K562 (cell line): ENCODE measurements around the gene SHLD2. TPM values are rescaled to one million over a fixed set of nuclear protein-coding genes. Genes with fewer than 3 reads are reported as not detected.
"Not testable (repeated sequence)": the region's sequence is repeated elsewhere in the genome, so short reads cannot be mapped to it uniquely, and the experiment has no call there.

Source experiments
- ATAC-seq: fragments of 200-7000 bp; cut with Tn5 transposase; 3 replicates; pipeline ENCODE4 v1.9.1; 2020; ENCODE audit warnings: moderate library complexity
- BruUV-seq: library from RNA; stranded (reverse); fragments of 400-500 nt; replicated peaks from 2 replicates; lab custom pipeline; 2021; lab: Mats Ljungman, UMichigan
- CTCF ChIA-PET: fragments of 300-600 bp; formaldehyde crosslinking; extraction: SDS; loops from one replicate; lab custom pipeline; 2021; ENCODE audit warnings: low intra/inter-chr PET ratio; lab: Yijun Ruan, JAX
- POLR2A ChIA-PET: fragments of 300-600, 350-650 bp; sonication (Branson Sonifier 250); formaldehyde crosslinking; extraction: SDS; loops from one replicate; lab custom pipeline; 2021; ENCODE audit warnings: antibody characterized with exemption, inconsistent platforms; lab: Yijun Ruan, JAX
- DNase-seq, 4 experiments: peaks; one replicate each; pipeline versions ENCODE4 v3.0.0 to v3.0.0-alpha.2; 2011 to 2018; ENCODE audit warnings: low spot score in 3 of 4, mixed read lengths in 3 of 4; ENCODE audit errors: extremely low read depth in 1 of 4
- FAIRE-seq: peaks from 2 replicates; lab custom pipeline; 2011; peaks lifted over from hg19 to GRCh38; lab: Jason Lieb, UNC
- H2AFZ ChIP-seq: 2 replicates; pipeline ENCODE4 v1.6.0; 2011; ENCODE audit warnings: low read depth, low read length, control low read depth, inconsistent platforms
- H3K27ac ChIP-seq: fragments of 200-600 bp; 3 replicates; pipeline ENCODE4 v1.8.0; 2011; ENCODE audit warnings: low read depth, mild to moderate bottlenecking, control low read depth, inconsistent platforms, low read length, moderate library complexity, mixed read lengths; ENCODE audit errors: extremely low read depth
- H3K27me3 ChIP-seq, 2 experiments: fragments of 300-600 bp in 1 of 2; 2 replicates in 1 of 2; 3 replicates in 1 of 2; pipeline versions ENCODE4 v1.6.0 to v1.8.0; 2011; ENCODE audit warnings: inconsistent platforms in 2 of 2, low read length in 2 of 2, mild to moderate bottlenecking in 1 of 2, mixed read lengths in 1 of 2, moderate library complexity in 1 of 2; ENCODE audit not compliant: control insufficient read depth in 2 of 2, insufficient read depth in 2 of 2
- H3K36me3 ChIP-seq: fragments of 300-600 bp; 3 replicates; pipeline ENCODE4 v1.8.0; 2011; ENCODE audit warnings: mild to moderate bottlenecking, low read length, inconsistent platforms; ENCODE audit not compliant: control insufficient read depth, insufficient read depth
- H3K4me1 ChIP-seq, 2 experiments: fragments of 200-600 bp in 1 of 2; replicated peaks in 1 of 2; 2 replicates in 1 of 2; 3 replicates in 1 of 2; pipeline versions ENCODE4 v1.5.1 to v1.8.0; 2011; ENCODE audit warnings: inconsistent platforms in 2 of 2, low read length in 2 of 2, mild to moderate bottlenecking in 1 of 2, mixed read lengths in 1 of 2, moderate library complexity in 1 of 2; ENCODE audit not compliant: control insufficient read depth in 2 of 2, insufficient read depth in 2 of 2
- H3K4me2 ChIP-seq: 2 replicates; pipeline ENCODE4 v1.6.1; 2011; ENCODE audit warnings: low read length, control low read depth, inconsistent platforms, mixed read lengths; ENCODE audit not compliant: insufficient read depth
- H3K4me3 ChIP-seq: fragments of 200-600 bp; sonication (generic), shearing (Covaris generic); 2 replicates; pipeline ENCODE4 v1.5.1; 2016; ENCODE audit warnings: control low read depth, inconsistent platforms
- H3K79me2 ChIP-seq: fragments of 200-600 bp; 3 replicates; pipeline ENCODE4 v1.8.0; 2011; ENCODE audit warnings: low read length, inconsistent platforms; ENCODE audit not compliant: control insufficient read depth, insufficient read depth
- H3K9ac ChIP-seq, 2 experiments: 2 replicates each; pipeline versions ENCODE4 v1.6.0 to v1.6.1; 2011; ENCODE audit warnings: low read depth in 2 of 2, low read length in 2 of 2, control low read depth in 1 of 2, inconsistent platforms in 1 of 2, mild to moderate bottlenecking in 1 of 2, mixed read lengths in 1 of 2; ENCODE audit not compliant: insufficient read depth in 1 of 2
- H3K9me1 ChIP-seq: one replicate; pipeline ENCODE4 v1.6.0; 2011; ENCODE audit warnings: inconsistent platforms, mild to moderate bottlenecking, low read length, moderate library complexity; ENCODE audit not compliant: control insufficient read depth, insufficient read depth
- H3K9me3 ChIP-seq: replicated peaks from 2 replicates; pipeline ENCODE4 v1.5.1; 2011; ENCODE audit warnings: low read depth, low read length, inconsistent platforms; ENCODE audit not compliant: control insufficient read depth, insufficient read depth
- H4K20me1 ChIP-seq: replicated peaks from 2 replicates; pipeline ENCODE4 v1.6.1; 2011; ENCODE audit warnings: low read length, inconsistent platforms, mixed read lengths; ENCODE audit not compliant: control insufficient read depth, insufficient read depth
- WGBS: fragments of 100-300 bp; shearing (Covaris generic); methylation state at CpG from one replicate; pipeline ENCODE4 v1.1.6; 2016; ENCODE audit warnings: low coverage, mixed read lengths; ENCODE audit not compliant: insufficient coverage; ENCODE audit errors: missing lambda C conversion rate; 5-methylcytosine and 5-hydroxymethylcytosine counted together
- in situ Hi-C: fragments of 300-500 bp; cut with MboI; formaldehyde crosslinking; loops from 4 replicates; pipeline ENCODE4 v1.15.0; 2018; ENCODE audit warnings: inconsistent platforms, mixed read lengths
- intact Hi-C: fragments of 100-400 bp; cut with micrococcal nuclease; formaldehyde crosslinking; loops from 2 replicates; pipeline ENCODE4 v1.14.2; 2022
- polyA plus RNA-seq, 8 experiments: library from polyadenylated mRNA; depleted of rRNA in 4 of 8; stranded (reverse) in 5 of 8; unstranded in 3 of 8; fragments of >200 nt; fragmentation: Nextera tagmentation in 2 of 8; fragmentation: Illumina TruSeq in 1 of 8; extraction: Ambion mirVana in 2 of 8; extraction: Trizol in 1 of 8; gene quantifications; 2 replicates each; pipeline versions ENCODE4 v1.2.1 to v1.2.3, GENCODE V29; 2011 to 2014; ENCODE audit warnings: inconsistent platforms in 1 of 8, missing spikeins in 1 of 8
- total RNA-seq, 7 experiments: library from RNA; depleted of rRNA in 6 of 7; stranded (reverse); fragments of >200 nt in 6 of 7; fragmentation: Illumina TruSeq in 2 of 7; extraction: Trizol in 2 of 7; gene quantifications; 2 replicates each; pipeline versions ENCODE4 v1.2.1 to v1.2.3, GENCODE V29; 2011 to 2021; ENCODE audit warnings: low replicate concordance in 1 of 7

Gene SHLD2
- total and polyA plus RNA-seq, 9 of the 15 experiments (the other 6 are each of a cell fraction or from before 2014, with no cell fraction given): 21.6 to 51.2 (median 39.4) TPM

DNA sequence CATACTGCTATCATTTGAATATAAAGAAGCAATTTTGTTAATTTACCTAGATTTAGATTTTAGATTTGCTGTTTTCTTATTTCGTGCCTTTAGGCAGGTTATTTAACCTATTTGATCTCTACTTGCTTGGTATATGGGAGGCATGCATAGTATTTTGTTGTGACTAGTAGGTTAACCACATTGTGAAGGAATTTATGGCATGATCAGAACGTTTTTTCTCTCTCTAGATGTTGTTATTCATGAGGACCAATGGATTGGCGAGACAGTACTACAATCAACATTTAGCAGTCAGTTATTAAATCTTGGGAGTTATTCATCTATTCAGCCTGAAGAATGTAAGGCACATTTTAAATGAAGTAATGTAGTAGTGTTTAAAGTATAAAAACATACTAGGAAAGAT lies 62.8 kb downstream of the SHLD2 start:
- H3K79me2 ChIP-seq, H3K4me2 ChIP-seq, FAIRE-seq, H2AFZ ChIP-seq, CTCF ChIA-PET, H3K4me1 ChIP-seq, DNase-seq, H3K36me3 ChIP-seq, H4K20me1 ChIP-seq, H3K27me3 ChIP-seq, H3K27ac ChIP-seq, ATAC-seq, in situ Hi-C loops, POLR2A ChIA-PET, H3K9me3 ChIP-seq, intact Hi-C loops, H3K9me1 ChIP-seq, H3K9ac ChIP-seq, BruUV-seq, H3K4me3 ChIP-seq: not testable (repeated sequence)
- WGBS: 100% methylated on average over 2 of the region's 3 CpGs

- FAIRE-seq, DNase-seq, H3K79me2 ChIP-seq, in situ Hi-C loops, H3K4me1 ChIP-seq, H3K9ac ChIP-seq, H2AFZ ChIP-seq, H4K20me1 ChIP-seq, intact Hi-C loops, BruUV-seq, H3K9me3 ChIP-seq, H3K4me2 ChIP-seq, H3K27me3 ChIP-seq, CTCF ChIA-PET, H3K9me1 ChIP-seq, H3K4me3 ChIP-seq, ATAC-seq, H3K36me3 ChIP-seq, H3K27ac ChIP-seq, POLR2A ChIA-PET: not testable (repeated sequence)
- WGBS: 90% methylated on average over 3 of the region's 3 CpGs
These were observed 67.8 kb downstream of the SHLD2 start for GRCh38 chr10:87162703-87163293.

DNA sequence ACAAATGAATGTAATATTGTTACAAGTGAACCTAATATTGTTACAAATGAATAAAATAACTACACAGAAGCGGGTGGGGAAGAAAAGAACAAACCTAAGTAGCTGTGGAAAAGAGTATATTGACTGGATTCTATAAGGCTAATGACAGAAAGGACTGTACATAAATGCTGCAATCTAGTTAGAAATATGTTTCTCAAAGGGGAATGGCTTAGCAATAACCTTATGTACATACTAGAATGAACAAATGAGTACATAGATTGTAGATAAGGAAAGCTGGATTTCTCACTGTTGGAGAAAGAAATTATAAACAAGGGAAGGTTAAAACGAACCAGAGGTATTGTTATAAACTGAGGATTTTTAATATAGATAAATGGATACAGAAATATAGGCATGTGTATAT lies 68.4 kb downstream of the SHLD2 start:
- DNase-seq, in situ Hi-C loops, BruUV-seq, intact Hi-C loops, H3K36me3 ChIP-seq, CTCF ChIA-PET, H3K4me3 ChIP-seq, H3K4me1 ChIP-seq, FAIRE-seq, H3K27ac ChIP-seq, H3K27me3 ChIP-seq, ATAC-seq, H3K9me3 ChIP-seq, H4K20me1 ChIP-seq, H2AFZ ChIP-seq, H3K9me1 ChIP-seq, POLR2A ChIA-PET, H3K79me2 ChIP-seq, H3K4me2 ChIP-seq, H3K9ac ChIP-seq: not testable (repeated sequence)
- 100% methylated on average over 1 of the region's 2 CpGs for WGBS

DNA sequence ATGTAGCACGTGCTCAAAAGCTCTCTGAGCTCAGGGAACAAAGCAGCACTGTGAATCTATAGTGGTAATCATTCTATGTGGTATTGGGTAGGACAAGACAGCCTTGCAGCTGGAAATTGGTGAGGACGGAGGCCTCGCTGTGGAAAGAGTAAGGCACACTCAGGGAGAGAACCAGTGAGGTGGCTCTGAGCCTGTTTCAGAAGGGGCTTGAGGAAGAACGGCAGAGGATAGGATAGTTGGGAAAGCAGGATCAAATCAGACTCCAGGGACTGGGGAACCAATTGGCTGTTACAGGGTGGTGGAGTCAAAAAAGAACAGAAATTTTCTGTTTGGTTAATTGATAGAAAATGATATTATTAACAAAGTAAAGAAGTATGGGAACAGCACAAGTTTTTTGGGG lies 74.9 kb downstream of the SHLD2 start:
- in situ Hi-C loops, POLR2A ChIA-PET, H4K20me1 ChIP-seq, H3K9ac ChIP-seq, BruUV-seq, ATAC-seq, H2AFZ ChIP-seq, H3K27me3 ChIP-seq, H3K79me2 ChIP-seq, intact Hi-C loops, H3K36me3 ChIP-seq, DNase-seq, FAIRE-seq, H3K4me2 ChIP-seq, H3K4me3 ChIP-seq, H3K27ac ChIP-seq, H3K9me3 ChIP-seq, CTCF ChIA-PET, H3K9me1 ChIP-seq, H3K4me1 ChIP-seq: not testable (repeated sequence)
- 65% methylated on average over 4 of the region's 4 CpGs for whole genome bisulfite sequencing
